HFFc6 (cell line): ENCODE data around the gene DLL1. TPM values are rescaled to one million over a fixed set of nuclear protein-coding genes. Genes with fewer than 3 reads are reported as not detected.

Experiments used
- DNase-seq: peaks from one replicate; pipeline ENCODE4 v3.0.0-alpha.2; 2018
- H3K27ac Mint-ChIP-seq: 2 replicates; pipeline ENCODE4 v1.8.0; 2020; ENCODE audit warnings: mild to moderate bottlenecking, mixed read lengths
- H3K27me3 Mint-ChIP-seq: 2 replicates; pipeline ENCODE4 v1.8.0; 2021; ENCODE audit warnings: mild to moderate bottlenecking, moderate library complexity, mixed read lengths; ENCODE audit not compliant: insufficient read depth
- H3K36me3 Mint-ChIP-seq: 2 replicates; pipeline ENCODE4 v1.8.0; 2021; ENCODE audit warnings: low read depth, mixed read lengths
- H3K4me1 Mint-ChIP-seq: 2 replicates; pipeline ENCODE4 v1.8.0; 2020; ENCODE audit warnings: low read depth, mixed read lengths
- H3K4me3 Mint-ChIP-seq: 2 replicates; pipeline ENCODE4 v1.8.0; 2020; ENCODE audit warnings: mild to moderate bottlenecking, moderate library complexity, mixed read lengths
- H3K9me3 Mint-ChIP-seq: 2 replicates; pipeline ENCODE4 v1.8.0; 2020; ENCODE audit warnings: mild to moderate bottlenecking, mixed read lengths
- total RNA-seq, 6 experiments: library from RNA; stranded (reverse); fragmentation: NEBNext Ultra II Directional; extraction: Animal tissue kit (Norgen Biotek cat#: 25700); gene quantifications; 2 replicates in 1 of 6; 3 replicates in 5 of 6; pipeline ENCODE4 v1.2.3, GENCODE V29; 2021
- TF ChIP-seq, protein P1 (sequence below): fragments of 200-600 bp; sonication (generic); IDR thresholded peaks from 2 replicates; pipeline ENCODE4 v1.5.0; 2021; ENCODE audit warnings: antibody characterized with exemption, mild to moderate bottlenecking

DLL1 gene
- total RNA-seq, 6 experiments from 2014 or later: 0.26 to 0.83 (median 0.36) TPM

DNA sequence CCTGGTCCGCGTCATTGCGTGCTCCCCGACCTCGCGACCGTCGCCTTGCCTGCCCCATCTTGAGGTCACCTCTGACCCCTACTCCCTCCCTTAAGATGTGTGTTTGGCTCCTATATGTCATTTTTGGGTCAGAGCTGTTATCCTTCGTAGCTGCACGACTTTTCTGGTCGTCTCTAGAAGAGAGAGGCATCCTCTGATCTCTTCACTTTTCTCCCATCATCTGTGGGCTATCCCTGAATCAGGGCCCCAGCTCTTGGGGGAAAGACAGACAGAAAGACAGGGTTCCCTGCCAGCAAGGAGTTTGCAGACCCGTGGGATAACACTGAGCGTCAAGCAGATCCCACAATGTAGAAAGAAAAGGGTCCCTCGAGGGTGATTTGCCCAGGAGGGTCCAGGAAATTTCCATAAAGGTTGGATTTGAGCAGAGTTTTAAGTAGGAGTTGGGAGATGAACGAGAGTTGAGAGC, 16.2 kb upstream of the DLL1 start:
- peak overlapping the region; percentile 93 for H3K4me3 Mint-ChIP-seq
- H3K27ac Mint-ChIP-seq: peak overlapping the region; percentile 94
- H3K9me3 Mint-ChIP-seq: no peaks in the 10 kb centered on the region
- DNase-seq: no peak
- H3K36me3 Mint-ChIP-seq: peaks cover 17% of the 10 kb centered on the region
- peaks cover 48% of the 10 kb centered on the region for H3K4me1 Mint-ChIP-seq
- H3K27me3 Mint-ChIP-seq: peaks cover 3% of the 10 kb centered on the region; the same call in 1 of the 2 replicates
- TF ChIP-seq, protein P1, sequence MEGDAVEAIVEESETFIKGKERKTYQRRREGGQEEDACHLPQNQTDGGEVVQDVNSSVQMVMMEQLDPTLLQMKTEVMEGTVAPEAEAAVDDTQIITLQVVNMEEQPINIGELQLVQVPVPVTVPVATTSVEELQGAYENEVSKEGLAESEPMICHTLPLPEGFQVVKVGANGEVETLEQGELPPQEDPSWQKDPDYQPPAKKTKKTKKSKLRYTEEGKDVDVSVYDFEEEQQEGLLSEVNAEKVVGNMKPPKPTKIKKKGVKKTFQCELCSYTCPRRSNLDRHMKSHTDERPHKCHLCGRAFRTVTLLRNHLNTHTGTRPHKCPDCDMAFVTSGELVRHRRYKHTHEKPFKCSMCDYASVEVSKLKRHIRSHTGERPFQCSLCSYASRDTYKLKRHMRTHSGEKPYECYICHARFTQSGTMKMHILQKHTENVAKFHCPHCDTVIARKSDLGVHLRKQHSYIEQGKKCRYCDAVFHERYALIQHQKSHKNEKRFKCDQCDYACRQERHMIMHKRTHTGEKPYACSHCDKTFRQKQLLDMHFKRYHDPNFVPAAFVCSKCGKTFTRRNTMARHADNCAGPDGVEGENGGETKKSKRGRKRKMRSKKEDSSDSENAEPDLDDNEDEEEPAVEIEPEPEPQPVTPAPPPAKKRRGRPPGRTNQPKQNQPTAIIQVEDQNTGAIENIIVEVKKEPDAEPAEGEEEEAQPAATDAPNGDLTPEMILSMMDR: no peak

DNA sequence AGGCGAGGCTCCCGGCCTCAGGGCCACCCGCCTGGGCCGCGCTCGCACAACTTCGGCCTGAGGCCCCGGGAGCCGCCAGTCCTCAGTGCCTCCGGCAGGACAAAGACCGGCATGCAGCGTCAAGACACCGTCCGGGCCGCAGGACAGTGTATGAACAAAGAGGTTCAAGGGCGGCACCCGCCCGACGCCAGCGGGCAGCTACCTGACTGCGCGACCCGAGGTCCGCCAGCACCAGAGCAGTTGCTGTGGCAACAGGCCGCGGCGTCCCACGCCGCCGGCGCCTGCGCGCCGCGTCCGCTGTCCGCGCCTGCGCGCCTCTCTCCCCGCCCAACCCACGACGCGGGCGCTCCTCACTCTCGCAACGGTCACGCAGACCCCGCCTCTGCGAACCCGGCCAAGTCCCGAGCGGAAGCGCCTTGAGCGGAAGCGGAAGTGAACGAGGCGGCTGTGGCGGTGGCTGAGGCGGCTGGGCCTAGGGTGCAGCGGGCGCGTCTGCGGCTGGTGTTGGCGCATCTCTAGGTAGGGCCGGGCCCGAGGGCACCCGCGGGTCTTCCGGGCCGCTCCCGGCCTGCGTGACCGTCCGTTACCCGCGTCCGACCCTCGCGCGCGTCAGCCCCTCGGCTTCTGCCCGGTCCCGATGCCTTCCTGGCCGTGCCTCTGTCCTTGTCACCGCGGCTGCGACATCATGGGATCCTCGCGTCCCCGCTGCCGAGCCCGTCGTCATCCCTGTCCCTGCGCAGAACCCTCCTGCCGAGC, 15.6 kb upstream of the DLL1 start, which contains the start of gene FAM120B:
Gene FAM120B, plus strand, starts transcription at position 435 of the 756 bp plus-strand sequence. CDS start 10,633 bp downstream, outside the sequence.
- TF ChIP-seq, protein P1: no peak
- Mint-ChIP-seq H3K36me3 (peaks cover 21% of the 10 kb centered on the region), H3K4me3 (peak within 1 kb of the TSS; percentile 93), H3K4me1 (peaks cover 44% of the 10 kb centered on the region), H3K27ac (peak within 1 kb of the TSS; percentile 94), H3K9me3 (peaks cover 5% of the 10 kb centered on the region), H3K27me3 (peaks cover 3% of the 10 kb centered on the region; the same call in 1 of the 2 replicates)
- peak; percentile 95 for DNase-seq

DNA sequence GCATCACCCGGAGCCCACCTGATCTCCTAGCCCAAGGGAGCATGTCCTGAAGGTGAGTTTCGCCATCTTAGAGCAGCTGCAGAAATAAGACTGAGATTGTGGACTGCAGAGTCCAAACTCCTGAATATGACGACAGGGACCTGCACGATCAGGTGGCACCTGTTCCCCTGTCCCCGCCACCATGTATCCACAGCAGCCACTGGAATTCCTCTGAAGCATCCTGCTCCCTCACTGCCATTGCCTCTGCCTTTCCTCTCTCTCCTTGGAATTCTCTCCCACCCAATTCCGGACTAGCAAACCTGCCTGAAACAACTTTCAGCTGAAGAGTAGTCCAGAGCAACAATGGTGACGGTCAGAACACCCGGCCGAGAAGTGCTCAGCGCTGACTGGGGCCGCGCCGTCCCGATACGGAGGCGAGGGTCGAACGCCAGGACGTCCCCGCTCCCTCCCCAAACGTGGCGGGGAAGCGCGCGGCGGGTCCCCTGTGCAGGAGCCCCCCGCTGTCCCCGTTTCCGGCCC, 15.0 kb upstream of the DLL1 start:
- Mint-ChIP-seq H3K4me3 (peak overlapping the region; percentile 93), H3K27ac (peak overlapping the region; percentile 51), H3K9me3 (peaks cover 11% of the 10 kb centered on the region), H3K36me3 (peaks cover 19% of the 10 kb centered on the region), H3K27me3 (peaks cover 3% of the 10 kb centered on the region; the same call in 1 of the 2 replicates), H3K4me1 (peaks cover 38% of the 10 kb centered on the region)
- TF ChIP-seq, protein P1: no peak
- DNase-seq: no peak

DNA sequence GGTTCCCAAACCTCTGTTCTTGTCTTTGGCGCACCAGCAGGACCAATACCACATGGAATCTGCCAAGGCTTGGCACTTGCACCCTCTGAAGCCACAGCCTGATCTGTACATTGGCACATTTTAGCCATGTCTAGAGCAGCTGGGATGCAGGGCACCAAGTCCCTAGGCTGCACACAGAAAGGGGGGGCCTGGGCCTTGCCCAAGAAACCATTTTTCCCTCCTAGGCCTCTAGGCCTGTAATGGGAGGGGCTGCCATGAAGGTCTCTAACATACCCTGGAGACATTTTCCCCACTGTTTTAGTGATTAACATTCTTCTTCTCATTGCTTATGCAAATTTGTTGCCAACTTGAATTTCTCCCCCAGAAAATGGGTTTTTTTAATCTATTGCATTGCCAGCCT, 10.3 kb upstream of the DLL1 start:
- H3K27ac Mint-ChIP-seq: no peak overlapping the region
- peaks cover 11% of the 10 kb centered on the region for H3K9me3 Mint-ChIP-seq
- peaks cover 25% of the 10 kb centered on the region for H3K27me3 Mint-ChIP-seq
- H3K36me3 Mint-ChIP-seq: peaks cover 9% of the 10 kb centered on the region; the same call in 1 of the 2 replicates
- DNase-seq: no peak
- H3K4me1 Mint-ChIP-seq: peaks cover 7% of the 10 kb centered on the region; the same call in 1 of the 2 replicates
- no peak overlapping the region for H3K4me3 Mint-ChIP-seq
- TF ChIP-seq, protein P1: no peak

DNA sequence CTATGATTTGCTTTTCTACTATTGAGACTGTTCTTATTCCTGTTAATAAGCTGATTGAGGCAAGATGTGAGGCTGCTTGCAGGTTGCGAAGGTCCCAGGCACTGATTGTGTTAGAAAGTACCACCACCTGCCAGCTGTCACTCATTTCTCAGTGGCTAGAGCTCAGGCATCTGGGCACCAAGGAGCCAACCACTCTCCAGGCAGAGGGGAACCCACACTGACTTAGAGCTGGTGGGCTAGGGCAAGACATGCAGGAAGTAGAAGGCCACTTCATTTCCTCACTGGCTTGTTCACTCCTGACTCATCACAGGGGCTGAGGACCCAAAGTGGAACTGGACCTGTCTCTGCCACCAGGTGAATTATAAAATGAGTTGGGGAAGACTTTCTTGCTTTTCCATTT, 7.8 kb upstream of the DLL1 start:
- Mint-ChIP-seq H3K36me3 (peaks cover 9% of the 10 kb centered on the region; the same call in 1 of the 2 replicates), H3K27me3 (peaks cover 41% of the 10 kb centered on the region)
- TF ChIP-seq, protein P1: no peak

More for the DNA sequence above, 7.8 kb upstream of the DLL1 start:
- Mint-ChIP-seq H3K27ac (no peak overlapping the region), H3K4me3 (no peak overlapping the region), H3K9me3 (peaks cover 11% of the 10 kb centered on the region), H3K4me1 (no peaks in the 10 kb centered on the region)
- no peak for DNase-seq
